Liver (tissue), 9 donors: ENCODE measurements around the gene ALDH3B2. TPM values are rescaled to one million over a fixed set of nuclear protein-coding genes. Genes with fewer than 3 reads are reported as not detected.

Experiments
- DNase-seq: peaks from one replicate; pipeline ENCODE4 v3.0.0-alpha.2; 2017; ENCODE audit warnings: low spot score
- H3K27ac ChIP-seq, 2 donors: one replicate each; pipeline ENCODE4 v1.7.0; 2013; ENCODE audit warnings: inconsistent platforms in 2 of 2, low read length in 2 of 2, control low read depth in 1 of 2, low read depth in 1 of 2, mild to moderate bottlenecking in 1 of 2
- H3K27me3 ChIP-seq, 4 donors: one replicate each; pipeline versions ENCODE4 v1.6.1 to v1.7.0; 2013; ENCODE audit warnings: low read length in 3 of 4, inconsistent platforms in 1 of 4, mild to moderate bottlenecking in 1 of 4, moderate library complexity in 1 of 4; ENCODE audit not compliant: control insufficient read depth in 4 of 4, insufficient read depth in 4 of 4
- H3K36me3 ChIP-seq, 4 donors: one replicate each; pipeline versions ENCODE4 v1.6.1 to v1.7.0; 2013; ENCODE audit warnings: low read length in 3 of 4, mild to moderate bottlenecking in 3 of 4, low read depth in 1 of 4, moderate library complexity in 1 of 4; ENCODE audit not compliant: control insufficient read depth in 4 of 4, insufficient read depth in 3 of 4
- H3K4me1 ChIP-seq, 4 donors: one replicate each; pipeline versions ENCODE4 v1.6.1 to v1.7.0; 2013; ENCODE audit warnings: low read length in 3 of 4, mild to moderate bottlenecking in 3 of 4, moderate library complexity in 1 of 4; ENCODE audit not compliant: control insufficient read depth in 4 of 4, insufficient read depth in 4 of 4
- H3K4me3 ChIP-seq, 3 donors: one replicate each; pipeline versions ENCODE4 v1.6.1 to v1.7.0; 2013; ENCODE audit warnings: low read length in 3 of 3, control low read depth in 1 of 3, low read depth in 1 of 3, mild to moderate bottlenecking in 1 of 3
- H3K9ac ChIP-seq, 2 donors: one replicate each; pipeline ENCODE4 v1.7.0; 2013; ENCODE audit warnings: low read length in 2 of 2, mild to moderate bottlenecking in 2 of 2, moderate library complexity in 2 of 2, control low read depth in 1 of 2, low read depth in 1 of 2
- H3K9me3 ChIP-seq, 4 donors: one replicate each; pipeline versions ENCODE4 v1.6.1 to v1.7.0; 2013; ENCODE audit warnings: low read length in 3 of 4; ENCODE audit not compliant: control insufficient read depth in 4 of 4
- ATF3 ChIP-seq: IDR thresholded peaks from 2 replicates; pipeline ENCODE4 v1.6.1; 2016; ENCODE audit warnings: antibody characterized with exemption
- CTCF ChIP-seq: fragments of 150-350 bp; IDR thresholded peaks from 2 replicates; pipeline ENCODE4 v1.5.1; 2017; ENCODE audit warnings: improper control_type of control experiment, low read depth, low read length; ENCODE audit not compliant: missing input control
- EGR1 ChIP-seq, 2 donors: IDR thresholded peaks; 2 replicates each; pipeline ENCODE4 v1.6.1; 2016 to 2018; ENCODE audit warnings: antibody characterized with exemption in 2 of 2, low read depth in 2 of 2
- FOXA1 ChIP-seq: IDR thresholded peaks from 2 replicates; pipeline ENCODE4 v1.6.1; 2016; ENCODE audit warnings: antibody characterized with exemption
- FOXA2 ChIP-seq: IDR thresholded peaks from 2 replicates; pipeline ENCODE4 v1.6.1; 2016; ENCODE audit warnings: antibody characterized with exemption
- GABPA ChIP-seq, 2 donors: IDR thresholded peaks in 1 of 2; conservative IDR thresholded peaks in 1 of 2; 2 replicates each; pipeline ENCODE4 v1.6.1; 2016; ENCODE audit warnings: antibody characterized with exemption in 2 of 2, mild to moderate bottlenecking in 1 of 2, moderate library complexity in 1 of 2
- HNF4A ChIP-seq, 2 donors: conservative IDR thresholded peaks; 2 replicates each; pipeline ENCODE4 v1.6.1; 2016; ENCODE audit warnings: antibody characterized with exemption in 2 of 2, mild to moderate bottlenecking in 2 of 2
- HNF4G ChIP-seq: IDR thresholded peaks from 2 replicates; pipeline ENCODE4 v1.6.1; 2016; ENCODE audit warnings: antibody characterized with exemption
- JUND ChIP-seq, 2 donors: IDR thresholded peaks; 2 replicates each; pipeline ENCODE4 v1.6.1; 2016; ENCODE audit warnings: antibody characterized with exemption in 2 of 2
- MAX ChIP-seq: IDR thresholded peaks from 2 replicates; pipeline ENCODE4 v1.6.1; 2016; ENCODE audit warnings: antibody characterized with exemption
- RAD21 ChIP-seq, 2 donors: IDR thresholded peaks; 2 replicates each; pipeline ENCODE4 v1.6.1; 2016; ENCODE audit warnings: antibody characterized with exemption in 2 of 2, mild to moderate bottlenecking in 2 of 2
- REST ChIP-seq: IDR thresholded peaks from 2 replicates; pipeline ENCODE4 v1.6.1; 2016; ENCODE audit warnings: antibody characterized with exemption, mild to moderate bottlenecking
- SP1 ChIP-seq: IDR thresholded peaks from 2 replicates; pipeline ENCODE4 v1.6.1; 2018; ENCODE audit warnings: antibody characterized with exemption, mild to moderate bottlenecking
- TAF1 ChIP-seq: conservative IDR thresholded peaks from 2 replicates; pipeline ENCODE4 v1.6.1; 2016; ENCODE audit warnings: antibody characterized with exemption, mild to moderate bottlenecking
- ZBTB33 ChIP-seq: IDR thresholded peaks from 2 replicates; pipeline ENCODE4 v1.6.1; 2016; ENCODE audit warnings: antibody characterized with exemption
- WGBS: extraction: QIAGEN DNeasy Blood & Tissue Kit; methylation state at CpG from one replicate; pipeline ENCODE4 v1.1.7; 2013; 5-methylcytosine and 5-hydroxymethylcytosine counted together
- polyA plus RNA-seq, 2 donors: library from polyadenylated mRNA; stranded (reverse) in 1 of 2; unstranded in 1 of 2; fragments of 200-250 nt in 1 of 2; fragments of >200 nt in 1 of 2; fragmentation: Nextera tagmentation in 1 of 2; extraction: Ambion mirVana in 1 of 2; gene quantifications; one replicate each; pipeline versions ENCODE4 v1.2.1 to v1.2.3, GENCODE V29; 2013 to 2015
- total RNA-seq, 2 donors: library from RNA; depleted of rRNA; stranded (reverse); fragments of >200 nt; gene quantifications; one replicate each; pipeline ENCODE4 v1.2.3, GENCODE V29; 2014
- donor health status: healthy.
- donor health status: healthy.
- donor health status: healthy.
- donor health status: healthy.
- donor health status: healthy.

Gene ALDH3B2
- total and polyA plus RNA-seq, 4 donors, result not detected

GRCh38 chr11:67680696-67681470, 6.5 kb upstream of the ALDH3B2 start:
- DNase-seq, result no peak
- 68% methylated on average over 3 of the region's 3 CpGs for WGBS
- H3K4me1 ChIP-seq, result no peaks in the 10 kb centered on the region
- no peak overlapping the region for H3K9ac ChIP-seq
- no peaks in the 10 kb centered on the region for H3K36me3 ChIP-seq
- H3K27ac ChIP-seq, result no peak overlapping the region
- no peaks in the 10 kb centered on the region for H3K27me3 ChIP-seq
- no peak for TF ChIP-seq ATF3
- TF ChIP-seq FOXA1, result no peak
- no peak for TF ChIP-seq GABPA (IDR thresholded peaks at IDR 0.05 in 1 of 2, conservative IDR thresholded peaks at IDR 0.05 in 1 of 2)
- no peak for TF ChIP-seq HNF4G
- TF ChIP-seq RAD21 (IDR thresholded peaks at IDR 0.05), result no peak
- TF ChIP-seq JUND (IDR thresholded peaks at IDR 0.05), result no peak
- no peak for TF ChIP-seq TAF1
- no peak for TF ChIP-seq REST
- TF ChIP-seq ZBTB33, result no peak
- no peaks in the 10 kb centered on the region for H3K9me3 ChIP-seq
- no peak overlapping the region for H3K4me3 ChIP-seq

- Histone ChIP-seq H3K4me3 (no peak overlapping the region), H3K27me3 (no peaks in the 10 kb centered on the region), H3K36me3 (no peaks in the 10 kb centered on the region), H3K9me3 (no peaks in the 10 kb centered on the region), H3K27ac (no peak overlapping the region), H3K9ac (no peak overlapping the region), H3K4me1 (no peaks in the 10 kb centered on the region)
- 87% methylated on average over 12 of the region's 12 CpGs for WGBS
- no peak for DNase-seq
- TF ChIP-seq RAD21 (IDR thresholded peaks at IDR 0.05) (no peak), GABPA (IDR thresholded peaks at IDR 0.05 in 1 of 2, conservative IDR thresholded peaks at IDR 0.05 in 1 of 2) (no peak), SP1 (no peak), CTCF (no peak), JUND (IDR thresholded peaks at IDR 0.05) (no peak), REST (no peak), HNF4A (conservative IDR thresholded peaks at IDR 0.05) (no peak), FOXA2 (no peak), EGR1 (IDR thresholded peaks at IDR 0.05; ENCODE audit: low read depth in 2 of 2) (no peak), HNF4G (no peak), ZBTB33 (no peak), MAX (no peak)
Measured at GRCh38 chr11:67675058-67675747, 780 bp upstream of the ALDH3B2 start.
